ENCODE results near the gene KCNMA1.

DNA sequence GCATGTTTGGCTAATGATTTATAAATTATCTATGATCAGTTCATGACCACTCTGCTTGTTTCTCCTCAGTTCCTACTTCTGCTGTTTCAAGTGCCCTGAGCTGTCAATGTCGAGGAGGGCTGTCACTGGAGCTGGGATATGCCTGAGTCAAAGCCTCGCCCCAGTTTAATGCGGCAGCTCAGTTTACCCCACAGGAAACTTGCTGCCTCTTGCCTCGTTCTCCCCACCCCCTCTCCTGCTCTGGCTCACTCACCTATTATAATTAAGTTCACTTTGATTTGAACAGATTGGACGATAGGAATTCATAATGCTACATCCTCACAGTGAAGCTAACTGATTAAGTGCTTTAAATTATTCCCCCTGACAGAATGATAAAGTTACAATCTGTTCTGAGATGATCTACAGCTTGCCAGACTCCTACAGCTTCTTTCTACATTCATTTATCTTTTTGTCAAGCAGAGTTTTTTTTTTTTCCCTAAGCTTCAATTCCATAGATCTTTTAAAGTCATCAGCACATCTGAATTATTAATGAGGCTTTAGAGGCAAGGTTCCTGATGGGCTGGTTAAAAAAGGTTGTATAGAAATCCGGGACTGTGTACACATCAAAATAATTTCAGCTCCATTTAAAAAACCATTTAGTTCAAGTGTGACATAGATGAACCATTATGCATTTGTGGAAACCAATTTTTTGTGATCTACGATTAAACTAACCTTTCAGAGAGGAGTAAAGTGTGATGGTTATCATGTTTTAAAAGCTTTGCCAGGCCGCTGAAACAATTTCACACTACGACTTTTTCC, 758.3 kb downstream of the KCNMA1 start:
- no peak for TF ChIP-seq TAF1 (IDR thresholded peaks at IDR 0.05; ENCODE audit: low read depth)
- no peak for TF ChIP-seq TCF12 (IDR thresholded peaks at IDR 0.05; ENCODE audit: low read depth)
- no peak for TF ChIP-seq CREB1 (IDR thresholded peaks at IDR 0.05; ENCODE audit: low read depth)
- no peak for TF ChIP-seq YY1 (IDR thresholded peaks at IDR 0.05; ENCODE audit: low read depth)
- TF ChIP-seq, protein P1, sequence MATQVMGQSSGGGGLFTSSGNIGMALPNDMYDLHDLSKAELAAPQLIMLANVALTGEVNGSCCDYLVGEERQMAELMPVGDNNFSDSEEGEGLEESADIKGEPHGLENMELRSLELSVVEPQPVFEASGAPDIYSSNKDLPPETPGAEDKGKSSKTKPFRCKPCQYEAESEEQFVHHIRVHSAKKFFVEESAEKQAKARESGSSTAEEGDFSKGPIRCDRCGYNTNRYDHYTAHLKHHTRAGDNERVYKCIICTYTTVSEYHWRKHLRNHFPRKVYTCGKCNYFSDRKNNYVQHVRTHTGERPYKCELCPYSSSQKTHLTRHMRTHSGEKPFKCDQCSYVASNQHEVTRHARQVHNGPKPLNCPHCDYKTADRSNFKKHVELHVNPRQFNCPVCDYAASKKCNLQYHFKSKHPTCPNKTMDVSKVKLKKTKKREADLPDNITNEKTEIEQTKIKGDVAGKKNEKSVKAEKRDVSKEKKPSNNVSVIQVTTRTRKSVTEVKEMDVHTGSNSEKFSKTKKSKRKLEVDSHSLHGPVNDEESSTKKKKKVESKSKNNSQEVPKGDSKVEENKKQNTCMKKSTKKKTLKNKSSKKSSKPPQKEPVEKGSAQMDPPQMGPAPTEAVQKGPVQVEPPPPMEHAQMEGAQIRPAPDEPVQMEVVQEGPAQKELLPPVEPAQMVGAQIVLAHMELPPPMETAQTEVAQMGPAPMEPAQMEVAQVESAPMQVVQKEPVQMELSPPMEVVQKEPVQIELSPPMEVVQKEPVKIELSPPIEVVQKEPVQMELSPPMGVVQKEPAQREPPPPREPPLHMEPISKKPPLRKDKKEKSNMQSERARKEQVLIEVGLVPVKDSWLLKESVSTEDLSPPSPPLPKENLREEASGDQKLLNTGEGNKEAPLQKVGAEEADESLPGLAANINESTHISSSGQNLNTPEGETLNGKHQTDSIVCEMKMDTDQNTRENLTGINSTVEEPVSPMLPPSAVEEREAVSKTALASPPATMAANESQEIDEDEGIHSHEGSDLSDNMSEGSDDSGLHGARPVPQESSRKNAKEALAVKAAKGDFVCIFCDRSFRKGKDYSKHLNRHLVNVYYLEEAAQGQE (IDR thresholded peaks at IDR 0.05; ENCODE audit: low read depth) = no peak
- TF ChIP-seq FOXM1 (IDR thresholded peaks at IDR 0.05; ENCODE audit: borderline replicate concordance, low read depth) = no peak
- TF ChIP-seq, protein P2, sequence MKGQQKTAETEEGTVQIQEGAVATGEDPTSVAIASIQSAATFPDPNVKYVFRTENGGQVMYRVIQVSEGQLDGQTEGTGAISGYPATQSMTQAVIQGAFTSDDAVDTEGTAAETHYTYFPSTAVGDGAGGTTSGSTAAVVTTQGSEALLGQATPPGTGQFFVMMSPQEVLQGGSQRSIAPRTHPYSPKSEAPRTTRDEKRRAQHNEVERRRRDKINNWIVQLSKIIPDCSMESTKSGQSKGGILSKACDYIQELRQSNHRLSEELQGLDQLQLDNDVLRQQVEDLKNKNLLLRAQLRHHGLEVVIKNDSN (IDR thresholded peaks at IDR 0.05) = no peak
- TF ChIP-seq EGR1 (IDR thresholded peaks at IDR 0.05) = no peak
- TF ChIP-seq, protein P3, sequence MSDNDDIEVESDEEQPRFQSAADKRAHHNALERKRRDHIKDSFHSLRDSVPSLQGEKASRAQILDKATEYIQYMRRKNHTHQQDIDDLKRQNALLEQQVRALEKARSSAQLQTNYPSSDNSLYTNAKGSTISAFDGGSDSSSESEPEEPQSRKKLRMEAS (IDR thresholded peaks at IDR 0.05) = no peak
- no peak for TF ChIP-seq EP300 (IDR thresholded peaks at IDR 0.05; ENCODE audit: borderline replicate concordance)
- TF ChIP-seq TEAD4 (IDR thresholded peaks at IDR 0.05) = no peak
- no peak for TF ChIP-seq ZBTB7A (IDR thresholded peaks at IDR 0.05; ENCODE audit: low read depth)

Measured in Ishikawa (cell line).